IMR-90 (cell line): Measurements from ENCODE around the gene TMEM63B. TPM values are rescaled to one million over a fixed set of nuclear protein-coding genes. Genes with fewer than 3 reads are reported as not detected.
"Not testable (repeated sequence)": the region's sequence is repeated elsewhere in the genome, so short reads cannot be mapped to it uniquely, and the experiment has no call there.

Source experiments
- ATAC-seq: fragments of 200-7000 bp; cut with Tn5 transposase; 2 replicates; pipeline ENCODE4 v1.9.1; 2020; ENCODE audit warnings: low read depth, mild to moderate bottlenecking, moderate library complexity
- BruUV-seq: library from RNA; stranded (reverse); fragments of 400-500 nt; replicated peaks from 2 replicates; lab custom pipeline; 2021; lab: Mats Ljungman, UMichigan
- CTCF ChIA-PET: fragments of 300-600 bp; formaldehyde crosslinking; extraction: SDS; loops from one replicate; lab custom pipeline; 2021; ENCODE audit warnings: antibody characterized with exemption; lab: Yijun Ruan, JAX
- POLR2A ChIA-PET: fragments of 300-600 bp; sonication (Branson Sonifier 250); formaldehyde crosslinking; loops from one replicate; lab custom pipeline; 2022; ENCODE audit warnings: antibody characterized with exemption; ENCODE audit not compliant: unreplicated experiment; lab: Charles Lee
- DNase-seq: peaks from one replicate; pipeline ENCODE4 v3.0.0; 2013
- H2AFZ ChIP-seq: replicated peaks from 2 replicates; pipeline ENCODE3; 2013; ENCODE audit warnings: low read length, mild to moderate bottlenecking; ENCODE audit not compliant: poor library complexity
- H2AK5ac ChIP-seq: 2 replicates; pipeline ENCODE4 v1.6.1; 2013; ENCODE audit warnings: low read depth, low read length, inconsistent platforms
- H2AK9ac ChIP-seq: replicated peaks from 2 replicates; pipeline ENCODE3; 2013; ENCODE audit warnings: mild to moderate bottlenecking, low read depth, low read length, moderate library complexity; ENCODE audit not compliant: poor library complexity
- H2BK120ac ChIP-seq: 2 replicates; pipeline ENCODE4 v1.6.1; 2013; ENCODE audit warnings: low read depth, low read length, inconsistent platforms
- H2BK15ac ChIP-seq: 3 replicates; pipeline ENCODE4 v1.6.1; 2013; ENCODE audit warnings: low read depth, low read length, inconsistent platforms
- H2BK20ac ChIP-seq: 2 replicates; pipeline ENCODE4 v1.6.1; 2013; ENCODE audit warnings: low read depth, mild to moderate bottlenecking, inconsistent platforms, low read length, moderate library complexity
- H2BK5ac ChIP-seq: 2 replicates; pipeline ENCODE4 v1.6.1; 2013; ENCODE audit warnings: mild to moderate bottlenecking, low read depth, low read length, inconsistent platforms; ENCODE audit not compliant: poor library complexity, severe bottlenecking
- H3K14ac ChIP-seq: replicated peaks from 2 replicates; pipeline ENCODE4 v1.6.1; 2013; ENCODE audit warnings: low read depth, low read length, inconsistent platforms
- H3K18ac ChIP-seq: 2 replicates; pipeline ENCODE4 v1.6.1; 2013; ENCODE audit warnings: low read depth, low read length, control low read depth
- H3K23ac ChIP-seq: 2 replicates; pipeline ENCODE4 v1.6.1; 2013; ENCODE audit warnings: low read depth, low read length, inconsistent platforms
- H3K27ac ChIP-seq: 2 replicates; pipeline ENCODE4 v1.5.1; 2013; ENCODE audit warnings: mild to moderate bottlenecking, control low read depth, low read length; ENCODE audit not compliant: insufficient read depth
- H3K27me3 ChIP-seq: 2 replicates; pipeline ENCODE4 v1.6.1; 2013; ENCODE audit warnings: low read length; ENCODE audit not compliant: control insufficient read depth, insufficient read depth
- H3K36me3 ChIP-seq: 2 replicates; pipeline ENCODE4 v1.6.1; 2013; ENCODE audit warnings: low read length, mixed read lengths; ENCODE audit not compliant: control insufficient read depth, insufficient read depth
- H3K4ac ChIP-seq: 2 replicates; pipeline ENCODE4 v1.6.1; 2013; ENCODE audit warnings: low read depth, low read length, inconsistent platforms
- H3K4me1 ChIP-seq: 2 replicates; pipeline ENCODE4 v1.6.1; 2013; ENCODE audit warnings: low read length, mixed read lengths; ENCODE audit not compliant: control insufficient read depth, insufficient read depth
- H3K4me2 ChIP-seq: 2 replicates; pipeline ENCODE4 v1.6.1; 2013; ENCODE audit warnings: low read depth, mild to moderate bottlenecking, control low read depth, low read length, moderate library complexity
- H3K4me3 ChIP-seq: 2 replicates; pipeline ENCODE4 v1.5.1; 2013; ENCODE audit warnings: low read depth, mild to moderate bottlenecking, control low read depth, low read length, moderate library complexity; ENCODE audit not compliant: insufficient read depth
- H3K56ac ChIP-seq: 2 replicates; pipeline ENCODE4 v1.6.1; 2013; ENCODE audit warnings: low read length, inconsistent platforms; ENCODE audit not compliant: insufficient read depth; ENCODE audit errors: extremely low read depth
- H3K79me1 ChIP-seq, 2 experiments: 2 replicates each; pipeline ENCODE4 v1.6.1; 2013; ENCODE audit warnings: low read length in 2 of 2, inconsistent platforms in 1 of 2, low read depth in 1 of 2
- H3K9ac ChIP-seq: 2 replicates; pipeline ENCODE4 v1.6.1; 2013; ENCODE audit warnings: low read depth, low read length, control low read depth
- H3K9me1 ChIP-seq: 2 replicates; pipeline ENCODE4 v1.6.1; 2013; ENCODE audit warnings: low read length, inconsistent platforms; ENCODE audit not compliant: insufficient read depth
- H3K9me3 ChIP-seq: 2 replicates; pipeline ENCODE4 v1.6.1; 2013; ENCODE audit warnings: low read length; ENCODE audit not compliant: control insufficient read depth, insufficient read depth
- H4K20me1 ChIP-seq: 2 replicates; pipeline ENCODE4 v1.6.1; 2013; ENCODE audit warnings: low read length, inconsistent platforms; ENCODE audit not compliant: insufficient read depth
- H4K5ac ChIP-seq: 2 replicates; pipeline ENCODE4 v1.6.1; 2013; ENCODE audit warnings: mild to moderate bottlenecking, low read depth, low read length, control low read depth
- H4K8ac ChIP-seq, 2 experiments: 2 replicates each; pipeline ENCODE4 v1.6.1; 2013; ENCODE audit warnings: low read depth in 2 of 2, low read length in 2 of 2, control low read depth in 1 of 2, inconsistent platforms in 1 of 2
- H4K91ac ChIP-seq: 2 replicates; pipeline ENCODE4 v1.6.1; 2013; ENCODE audit warnings: low read depth, low read length, inconsistent platforms; ENCODE audit not compliant: insufficient read depth
- dilution Hi-C: fragments of 300-500 bp; cut with HindIII; formaldehyde crosslinking; loops from one replicate; pipeline ENCODE4 v1.14.3; 2018; ENCODE audit warnings: low sequenced_read_pairs; ENCODE audit not compliant: unreplicated experiment
- in situ Hi-C: fragments of 300-500 bp; cut with MboI; formaldehyde crosslinking; loops from 3 replicates; pipeline ENCODE4 v1.14.3; 2019; ENCODE audit warnings: low sequenced_read_pairs, inconsistent platforms, mixed read lengths
- intact Hi-C: fragments of 100-400 bp; cut with micrococcal nuclease; formaldehyde crosslinking; loops from 2 replicates; pipeline ENCODE4 v1.10.0; 2022
- polyA plus RNA-seq, 3 experiments: library from polyadenylated mRNA; depleted of rRNA; stranded (reverse); fragments of >200 nt; gene quantifications; 2 replicates each; pipeline ENCODE4 v1.2.3, GENCODE V29; 2012; ENCODE audit warnings: low replicate concordance in 1 of 3
- total RNA-seq: library from RNA; depleted of rRNA; stranded (reverse); fragments of >200 nt; gene quantifications from 2 replicates; pipeline ENCODE4 v1.2.3, GENCODE V29; 2012

The TMEM63B gene
- total and polyA plus RNA-seq, 2 of the 4 experiments (the other 2 are of a cell fraction) = 12.2 to 42.6 TPM

GRCh38 chr6:44181784-44182183 lies 54.4 kb downstream of the TMEM63B start:
- H3K36me3 ChIP-seq, H3K27ac ChIP-seq, H3K79me1 ChIP-seq, H3K56ac ChIP-seq, H4K8ac ChIP-seq, H2AFZ ChIP-seq, H2BK15ac ChIP-seq, H3K9me1 ChIP-seq, CTCF ChIA-PET, H3K9me3 ChIP-seq, intact Hi-C loops, H3K4me1 ChIP-seq, in situ Hi-C loops, H3K4ac ChIP-seq, dilution Hi-C loops, ATAC-seq, H4K91ac ChIP-seq, H2AK9ac ChIP-seq, H3K23ac ChIP-seq, H3K9ac ChIP-seq, H2BK120ac ChIP-seq, H4K5ac ChIP-seq, H3K14ac ChIP-seq, H2AK5ac ChIP-seq, H4K20me1 ChIP-seq, DNase-seq, H2BK20ac ChIP-seq, H3K18ac ChIP-seq, H3K4me3 ChIP-seq, BruUV-seq, H3K4me2 ChIP-seq: not testable (repeated sequence)
- H3K27me3 ChIP-seq = peaks cover 22% of the 10 kb centered on the region
- peak overlapping the region; percentile 85 for H2BK5ac ChIP-seq
- POLR2A ChIA-PET = interaction anchor here (0.6 kb wide), 1 partner anchor 9 kb away, joined by 6 read pairs; no protein-coding TSS in a partner anchor
